Right atrium auricular region (tissue), 2 donors: Measurements from ENCODE around the gene C14orf93. TPM values are rescaled to one million over a fixed set of nuclear protein-coding genes. Genes with fewer than 3 reads are reported as not detected.

ENCODE experiments used
- DNase-seq: peaks from one replicate; pipeline ENCODE4 v3.0.0-alpha.2; 2019; ENCODE audit warnings: low spot score
- H3K27ac ChIP-seq, 2 donors: fragments of 200-600 bp; sonication (generic); 1 replicate in 1 of 2; 2 replicates in 1 of 2; pipeline ENCODE4 v1.5.1; 2016 to 2019
- H3K27me3 ChIP-seq, 2 donors: fragments of 200-600 bp; sonication (generic); one replicate each; pipeline versions ENCODE4 v1.5.1 to v1.6.0; 2017 to 2019
- H3K36me3 ChIP-seq: fragments of 200-600 bp; sonication (generic); one replicate; pipeline ENCODE4 v1.5.1; 2016
- H3K4me1 ChIP-seq, 2 donors: fragments of 200-600 bp; sonication (generic); one replicate each; pipeline versions ENCODE4 v1.5.1 to v1.6.0; 2017 to 2019
- H3K4me3 ChIP-seq, 2 donors: fragments of 200-600 bp; sonication (generic); 1 replicate in 1 of 2; 2 replicates in 1 of 2; pipeline ENCODE4 v1.5.1; 2017 to 2019; ENCODE audit warnings: mild to moderate bottlenecking in 1 of 2, moderate library complexity in 1 of 2
- H3K9me3 ChIP-seq, 2 donors: fragments of 200-600 bp; sonication (generic); one replicate each; pipeline ENCODE4 v1.5.1; 2019
- total RNA-seq, 2 donors: library from RNA; depleted of rRNA; stranded (reverse); fragments of >200 nt; gene quantifications; one replicate each; pipeline ENCODE4 v1.1.0, GENCODE V29; 2016
- TF ChIP-seq, protein P1 (sequence below), 2 donors: fragments of 200-600 bp; sonication (generic); IDR thresholded peaks; one replicate each; pipeline ENCODE4 v1.5.1; 2019; ENCODE audit warnings: antibody characterized with exemption in 2 of 2

The C14orf93 gene
- total RNA-seq, 2 donors from 2014 or later: 5.0 to 6.8 TPM

DNA sequence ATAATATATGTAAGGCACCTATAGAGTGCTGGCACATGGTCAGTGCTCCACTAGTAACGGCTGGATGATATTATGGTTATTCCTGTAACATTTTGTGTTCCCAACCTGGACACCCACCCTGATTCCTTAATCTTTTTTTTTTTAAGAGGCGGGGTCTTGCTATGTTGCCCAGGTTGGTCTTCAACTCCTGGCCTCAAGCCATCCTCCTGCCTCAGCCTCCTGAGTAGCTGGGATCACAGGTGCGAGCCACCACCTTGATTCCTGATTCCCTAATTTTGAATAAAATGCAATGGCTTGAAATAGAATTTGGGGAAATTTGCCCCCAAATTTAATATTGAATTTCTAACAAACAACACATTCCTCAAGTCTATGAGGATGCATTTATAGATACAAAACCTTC, 7.4 kb downstream of the C14orf93 start:
- no peak overlapping the region for H3K27ac ChIP-seq
- peaks cover 0 to 21% of the 10 kb centered on the region in 2 donors for H3K4me1 ChIP-seq
- TF ChIP-seq, protein P1, sequence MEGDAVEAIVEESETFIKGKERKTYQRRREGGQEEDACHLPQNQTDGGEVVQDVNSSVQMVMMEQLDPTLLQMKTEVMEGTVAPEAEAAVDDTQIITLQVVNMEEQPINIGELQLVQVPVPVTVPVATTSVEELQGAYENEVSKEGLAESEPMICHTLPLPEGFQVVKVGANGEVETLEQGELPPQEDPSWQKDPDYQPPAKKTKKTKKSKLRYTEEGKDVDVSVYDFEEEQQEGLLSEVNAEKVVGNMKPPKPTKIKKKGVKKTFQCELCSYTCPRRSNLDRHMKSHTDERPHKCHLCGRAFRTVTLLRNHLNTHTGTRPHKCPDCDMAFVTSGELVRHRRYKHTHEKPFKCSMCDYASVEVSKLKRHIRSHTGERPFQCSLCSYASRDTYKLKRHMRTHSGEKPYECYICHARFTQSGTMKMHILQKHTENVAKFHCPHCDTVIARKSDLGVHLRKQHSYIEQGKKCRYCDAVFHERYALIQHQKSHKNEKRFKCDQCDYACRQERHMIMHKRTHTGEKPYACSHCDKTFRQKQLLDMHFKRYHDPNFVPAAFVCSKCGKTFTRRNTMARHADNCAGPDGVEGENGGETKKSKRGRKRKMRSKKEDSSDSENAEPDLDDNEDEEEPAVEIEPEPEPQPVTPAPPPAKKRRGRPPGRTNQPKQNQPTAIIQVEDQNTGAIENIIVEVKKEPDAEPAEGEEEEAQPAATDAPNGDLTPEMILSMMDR (IDR thresholded peaks at IDR 0.05): no peak
- H3K36me3 ChIP-seq: no peaks in the 10 kb centered on the region
- no peaks in the 10 kb centered on the region for H3K9me3 ChIP-seq
- no peaks in the 10 kb centered on the region for H3K27me3 ChIP-seq
- no peak for DNase-seq
- H3K4me3 ChIP-seq: no peak overlapping the region

DNA sequence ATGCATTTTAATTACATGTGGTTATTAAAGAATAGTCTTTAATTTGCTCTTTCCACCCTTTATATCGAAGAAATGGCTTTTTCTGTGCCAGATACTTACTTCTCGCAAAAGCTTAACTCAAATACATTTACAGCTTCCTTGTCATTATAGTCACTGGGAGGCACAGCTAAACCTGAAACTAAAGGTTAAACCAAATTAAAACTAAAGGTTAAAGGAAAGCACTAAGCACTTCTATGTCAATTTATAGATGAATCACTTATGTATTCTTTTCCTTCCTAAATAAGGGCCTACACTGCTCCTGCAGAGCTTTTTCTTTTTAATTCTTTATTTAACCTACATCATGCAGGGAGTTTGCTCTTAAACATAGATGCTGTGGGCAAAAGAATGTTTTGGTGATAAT, 9.1 kb downstream of the C14orf93 start:
- H3K4me1 ChIP-seq: peaks cover 0 to 11% of the 10 kb centered on the region in 2 donors
- TF ChIP-seq, protein P1 (IDR thresholded peaks at IDR 0.05): no peak
- H3K4me3 ChIP-seq: no peak overlapping the region
- H3K9me3 ChIP-seq: no peaks in the 10 kb centered on the region
- no peaks in the 10 kb centered on the region for H3K27me3 ChIP-seq
- DNase-seq: no peak
- H3K36me3 ChIP-seq: no peaks in the 10 kb centered on the region
- no peak overlapping the region for H3K27ac ChIP-seq

DNA sequence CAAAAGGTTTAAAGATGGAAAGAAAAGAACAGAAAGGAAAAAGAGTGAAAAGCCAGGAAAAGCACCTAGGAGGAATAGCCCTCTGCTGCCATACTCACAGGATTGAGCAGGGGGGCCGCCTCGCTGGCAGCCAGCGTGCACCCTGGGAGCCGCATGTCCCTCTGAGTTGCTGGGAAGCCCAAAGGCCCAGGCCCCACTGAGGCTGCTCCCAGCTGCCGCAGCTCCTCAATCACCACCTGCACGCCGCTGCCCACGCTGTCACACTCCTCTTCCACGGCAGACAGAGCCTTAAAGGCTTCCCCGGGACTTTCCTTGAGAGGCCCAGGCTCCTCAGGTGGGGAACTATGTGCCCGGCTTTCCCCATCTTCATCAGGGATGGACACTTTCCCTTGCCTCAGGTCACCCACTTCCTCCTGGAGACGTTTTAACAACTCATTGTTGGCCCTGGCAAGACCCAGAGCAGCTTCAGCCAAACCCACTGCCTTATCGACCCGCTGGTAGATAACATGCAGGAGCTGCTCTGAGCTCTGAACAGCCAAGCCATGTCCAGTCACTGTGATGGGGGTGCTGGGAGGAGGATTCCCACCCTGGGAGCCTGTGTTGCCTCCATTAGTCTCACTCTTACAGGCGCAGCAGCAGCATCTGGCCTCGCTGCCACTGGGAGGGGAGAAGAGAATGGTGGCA, 11.5 kb downstream of the C14orf93 start:
- Histone ChIP-seq H3K9me3 (no peaks in the 10 kb centered on the region), H3K4me3 (no peak overlapping the region), H3K4me1 (peaks cover 0 to 16% of the 10 kb centered on the region in 2 donors), H3K36me3 (no peaks in the 10 kb centered on the region), H3K27me3 (no peaks in the 10 kb centered on the region), H3K27ac (no peak overlapping the region)
- TF ChIP-seq, protein P1 (IDR thresholded peaks at IDR 0.05): no peak
- DNase-seq: no peak

DNA sequence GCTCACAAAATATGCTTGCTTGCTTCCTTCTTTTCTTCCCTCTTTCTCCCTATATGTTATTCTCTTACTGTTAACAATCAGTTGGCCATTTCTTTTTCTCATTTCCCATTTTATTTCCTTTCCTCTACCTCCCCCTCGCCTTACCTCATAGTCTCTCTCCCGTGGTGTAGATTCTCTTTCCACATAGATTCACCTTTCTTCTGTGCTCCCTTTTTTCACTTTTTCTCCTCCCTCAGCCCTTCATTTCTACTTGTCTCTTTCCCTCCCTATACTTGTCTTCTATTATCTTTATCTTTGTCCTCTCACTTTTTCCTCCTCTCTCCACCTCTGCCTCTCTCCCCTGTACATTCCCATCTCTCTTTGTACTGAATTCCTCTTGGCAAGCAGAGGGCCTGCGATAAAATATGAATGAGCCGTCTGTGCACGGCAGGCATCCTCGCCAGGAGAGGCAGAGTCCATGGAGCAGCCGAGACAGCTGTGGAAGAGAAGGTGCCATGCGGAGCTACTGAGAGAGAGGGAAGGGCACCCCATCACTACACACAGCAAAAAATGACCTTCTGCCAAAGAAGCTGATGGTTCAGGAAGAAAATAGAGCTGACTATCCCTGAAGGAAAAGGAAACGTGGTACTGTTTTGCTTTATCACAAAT, 12.1 kb downstream of the C14orf93 start:
- Histone ChIP-seq H3K27ac (no peak overlapping the region), H3K36me3 (no peaks in the 10 kb centered on the region), H3K9me3 (no peaks in the 10 kb centered on the region), H3K4me3 (no peak overlapping the region), H3K27me3 (no peaks in the 10 kb centered on the region), H3K4me1 (peaks cover 0 to 16% of the 10 kb centered on the region in 2 donors)
- no peak for DNase-seq
- TF ChIP-seq, protein P1 (IDR thresholded peaks at IDR 0.05): no peak

DNA sequence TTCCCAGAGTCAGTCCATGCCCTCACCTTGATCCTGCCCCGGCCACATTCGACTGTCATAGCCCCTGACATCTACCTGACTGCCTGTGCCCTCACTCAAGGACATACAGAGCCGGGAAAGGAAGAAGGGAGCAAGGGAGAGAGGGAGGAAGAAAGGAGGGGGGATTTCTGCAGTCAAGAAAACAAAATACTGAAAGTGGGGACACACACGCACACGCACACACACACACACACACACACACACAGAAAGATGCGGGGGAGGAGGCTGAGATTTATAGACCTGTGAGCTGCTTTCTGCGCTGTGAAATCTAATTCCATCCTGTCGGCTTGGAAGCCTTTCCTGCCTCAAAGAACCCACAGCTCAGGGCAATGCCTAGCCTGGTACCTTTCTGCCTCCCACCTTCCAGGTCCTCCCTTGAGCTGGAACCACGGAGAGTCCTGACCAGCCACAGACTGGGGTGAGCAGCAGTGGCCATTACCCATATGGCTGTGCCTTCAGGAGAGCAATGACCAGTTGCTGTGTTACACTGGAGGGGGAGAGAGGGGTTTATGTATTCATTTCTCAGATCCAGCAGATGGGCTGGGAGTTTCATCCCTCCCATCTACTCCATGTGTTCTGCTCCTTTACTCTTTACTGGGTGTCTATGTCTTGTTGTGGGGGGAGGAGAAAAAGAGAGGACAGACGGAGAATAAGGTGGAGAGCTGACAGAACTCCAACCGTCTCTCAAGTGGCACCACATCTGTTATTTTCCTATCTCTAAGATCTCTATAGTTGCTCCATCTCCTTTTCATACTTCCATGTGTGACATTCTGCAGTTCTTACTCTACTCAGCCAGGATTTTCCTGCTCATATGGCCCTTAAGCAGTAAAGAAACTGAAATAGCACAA, 12.9 kb downstream of the C14orf93 start:
- Histone ChIP-seq H3K4me1 (peaks cover 0 to 16% of the 10 kb centered on the region in 2 donors), H3K27ac (no peak overlapping the region), H3K36me3 (no peaks in the 10 kb centered on the region), H3K27me3 (no peaks in the 10 kb centered on the region), H3K9me3 (no peaks in the 10 kb centered on the region), H3K4me3 (no peak overlapping the region)
- TF ChIP-seq, protein P1 (IDR thresholded peaks at IDR 0.05): no peak
- no peak for DNase-seq
